ENCODE results near the gene DTX3.

DTX3 gene

GRCh38 chr12:57575771-57576612 is 28.6 kb upstream of the DTX3 start:
- H3K27ac Mint-ChIP-seq, result no peak overlapping the region
- no peaks in the 10 kb centered on the region for H3K9me3 Mint-ChIP-seq
- no peaks in the 10 kb centered on the region for H3K4me1 Mint-ChIP-seq (ENCODE audit: low read depth in 2 of 2)
- peaks cover 6% of the 10 kb centered on the region for H3K36me3 Mint-ChIP-seq (ENCODE audit: insufficient read depth)
- H3K27me3 Mint-ChIP-seq, result no peaks in the 10 kb centered on the region
- DNase-seq (no peak), ATAC-seq (replicated peaks) (no peak)
- no peak overlapping the region for H3K4me3 Mint-ChIP-seq

GRCh38 chr12:57576613-57577160 is 27.9 kb upstream of the DTX3 start:
- no peak for ATAC-seq (replicated peaks)
- peaks cover 5% of the 10 kb centered on the region for H3K36me3 Mint-ChIP-seq (ENCODE audit: insufficient read depth)
- H3K27ac Mint-ChIP-seq, result no peak overlapping the region
- H3K27me3 Mint-ChIP-seq, result no peaks in the 10 kb centered on the region
- no peak overlapping the region for H3K4me3 Mint-ChIP-seq
- no peaks in the 10 kb centered on the region for H3K9me3 Mint-ChIP-seq
- no peak for DNase-seq
- no peaks in the 10 kb centered on the region for H3K4me1 Mint-ChIP-seq (ENCODE audit: low read depth in 2 of 2)

- no peak overlapping the region for H3K4me3 Mint-ChIP-seq
- DNase-seq (no peak), ATAC-seq (replicated peaks) (no peak)
- H3K27ac Mint-ChIP-seq, result no peak overlapping the region
- peaks cover 2% of the 10 kb centered on the region for H3K36me3 Mint-ChIP-seq (ENCODE audit: insufficient read depth)
- peaks cover 3 to 5% of the 10 kb centered on the region in 2 donors for H3K27me3 Mint-ChIP-seq
- peaks cover under 1 to 2% of the 10 kb centered on the region in 2 donors for H3K4me1 Mint-ChIP-seq (ENCODE audit: low read depth in 2 of 2)
- no peaks in the 10 kb centered on the region for H3K9me3 Mint-ChIP-seq
These were observed 26.5 kb upstream of the DTX3 start for GRCh38 chr12:57577981-57578758.

- H3K36me3 Mint-ChIP-seq (ENCODE audit: insufficient read depth), result peaks cover 2% of the 10 kb centered on the region
- peaks cover 4 to 5% of the 10 kb centered on the region in 2 donors for H3K4me1 Mint-ChIP-seq (ENCODE audit: low read depth in 2 of 2)
- H3K4me3 Mint-ChIP-seq, result no peak overlapping the region
- no peaks in the 10 kb centered on the region for H3K9me3 Mint-ChIP-seq
- H3K27me3 Mint-ChIP-seq, result peaks cover 6 to 10% of the 10 kb centered on the region in 2 donors
- DNase-seq, result no peak
- no peak overlapping the region for H3K27ac Mint-ChIP-seq
- no peak for ATAC-seq (replicated peaks)
These were observed 25.6 kb upstream of the DTX3 start for GRCh38 chr12:57579011-57579410.

GRCh38 chr12:57579677-57580465 is 24.8 kb upstream of the DTX3 start:
- H3K9me3 Mint-ChIP-seq, result no peaks in the 10 kb centered on the region
- no peak overlapping the region for H3K27ac Mint-ChIP-seq

GRCh38 chr12:57580466-57580795 is 24.2 kb upstream of the DTX3 start:
- ATAC-seq (replicated peaks), result no peak
- H3K27me3 Mint-ChIP-seq, result peaks cover 10% of the 10 kb centered on the region in 2 donors
- H3K36me3 Mint-ChIP-seq (ENCODE audit: insufficient read depth), result peaks cover 2% of the 10 kb centered on the region
- no peak overlapping the region for H3K27ac Mint-ChIP-seq
- H3K9me3 Mint-ChIP-seq, result no peaks in the 10 kb centered on the region
- peaks cover 4 to 5% of the 10 kb centered on the region in 2 donors for H3K4me1 Mint-ChIP-seq (ENCODE audit: low read depth in 2 of 2)
- no peak overlapping the region for H3K4me3 Mint-ChIP-seq
- DNase-seq, result no peak

More at GRCh38 chr12:57579677-57580465, 24.8 kb upstream of the DTX3 start:
- H3K4me1 Mint-ChIP-seq (ENCODE audit: low read depth in 2 of 2), result peaks cover 4 to 5% of the 10 kb centered on the region in 2 donors
- H3K36me3 Mint-ChIP-seq (ENCODE audit: insufficient read depth), result peaks cover 2% of the 10 kb centered on the region
- no peak for DNase-seq
- peaks cover 10% of the 10 kb centered on the region in 2 donors for H3K27me3 Mint-ChIP-seq
- ATAC-seq (replicated peaks), result no peak
- H3K4me3 Mint-ChIP-seq, result no peak overlapping the region

GRCh38 chr12:57581802-57582201 is 22.8 kb upstream of the DTX3 start:
- ATAC-seq (replicated peaks), result no peak

GRCh38 chr12:57582440-57582839 is 22.2 kb upstream of the DTX3 start:
- H3K36me3 Mint-ChIP-seq (ENCODE audit: insufficient read depth), result no peaks in the 10 kb centered on the region
- H3K27me3 Mint-ChIP-seq, result peaks cover 10% of the 10 kb centered on the region in 2 donors
- DNase-seq, result no peak
- H3K9me3 Mint-ChIP-seq, result no peaks in the 10 kb centered on the region
- H3K27ac Mint-ChIP-seq, result no peak overlapping the region
- no peak for ATAC-seq (replicated peaks)
- peaks cover 4 to 5% of the 10 kb centered on the region in 2 donors for H3K4me1 Mint-ChIP-seq (ENCODE audit: low read depth in 2 of 2)
- H3K4me3 Mint-ChIP-seq, result no peak overlapping the region

More at GRCh38 chr12:57581802-57582201, 22.8 kb upstream of the DTX3 start:
- Mint-ChIP-seq H3K9me3 (no peaks in the 10 kb centered on the region), H3K4me1 (ENCODE audit: low read depth in 2 of 2) (peaks cover 4 to 5% of the 10 kb centered on the region in 2 donors), H3K36me3 (ENCODE audit: insufficient read depth) (no peaks in the 10 kb centered on the region), H3K27ac (no peak overlapping the region), H3K4me3 (no peak overlapping the region), H3K27me3 (peaks cover 10% of the 10 kb centered on the region in 2 donors)
- no peak for DNase-seq

GRCh38 chr12:57583008-57583831 is 21.4 kb upstream of the DTX3 start:
- no peaks in the 10 kb centered on the region for H3K9me3 Mint-ChIP-seq
- no peak overlapping the region for H3K4me3 Mint-ChIP-seq
- peaks cover 10% of the 10 kb centered on the region in 2 donors for H3K27me3 Mint-ChIP-seq
- ATAC-seq (replicated peaks), result peak; percentile 100
- peak overlapping the region in 1 of 2 donors; percentile 20 for H3K27ac Mint-ChIP-seq
- peaks cover 4 to 5% of the 10 kb centered on the region in 2 donors for H3K4me1 Mint-ChIP-seq (ENCODE audit: low read depth in 2 of 2)
- DNase-seq, result peak; percentile 70 to 75 (median 71)
- H3K36me3 Mint-ChIP-seq (ENCODE audit: insufficient read depth), result no peaks in the 10 kb centered on the region

GRCh38 chr12:57584050-57584449 is 20.6 kb upstream of the DTX3 start:
- ATAC-seq (replicated peaks) (no peak), DNase-seq (no peak)
- Mint-ChIP-seq H3K27me3 (peaks cover 10% of the 10 kb centered on the region in 2 donors), H3K4me1 (ENCODE audit: low read depth in 2 of 2) (peaks cover 4 to 5% of the 10 kb centered on the region in 2 donors), H3K4me3 (no peak overlapping the region), H3K27ac (peak overlapping the region in 1 of 2 donors; percentile 15), H3K36me3 (ENCODE audit: insufficient read depth) (no peaks in the 10 kb centered on the region), H3K9me3 (no peaks in the 10 kb centered on the region)

GRCh38 chr12:57584690-57585089 is 19.9 kb upstream of the DTX3 start:
- no peaks in the 10 kb centered on the region for H3K36me3 Mint-ChIP-seq (ENCODE audit: insufficient read depth)
- no peak for DNase-seq
- ATAC-seq (replicated peaks), result no peak

GRCh38 chr12:57585156-57585555 is 19.5 kb upstream of the DTX3 start:
- Mint-ChIP-seq H3K4me3 (no peak overlapping the region), H3K27me3 (peaks cover 10% of the 10 kb centered on the region in 2 donors), H3K4me1 (ENCODE audit: low read depth in 2 of 2) (peaks cover 5% of the 10 kb centered on the region in 2 donors), H3K27ac (no peak overlapping the region), H3K36me3 (ENCODE audit: insufficient read depth) (no peaks in the 10 kb centered on the region), H3K9me3 (no peaks in the 10 kb centered on the region)
- no peak for ATAC-seq (replicated peaks)
- no peak for DNase-seq

More at GRCh38 chr12:57584690-57585089, 19.9 kb upstream of the DTX3 start:
- Mint-ChIP-seq H3K4me1 (ENCODE audit: low read depth in 2 of 2) (peaks cover 4 to 5% of the 10 kb centered on the region in 2 donors), H3K27ac (no peak overlapping the region), H3K4me3 (no peak overlapping the region), H3K27me3 (peaks cover 10% of the 10 kb centered on the region in 2 donors), H3K9me3 (no peaks in the 10 kb centered on the region)

Measured in effector memory CD8-positive, alpha-beta T cell (primary cell).